ES-I3 (cell line): Measurements from ENCODE around the gene HTRA1.

Experiments
- H3K36me3 ChIP-seq: 2 replicates; pipeline ENCODE4 v1.6.1; 2013; ENCODE audit warnings: mild to moderate bottlenecking, low read length, control low read depth, moderate library complexity; ENCODE audit not compliant: insufficient read depth
- H3K4me1 ChIP-seq: 2 replicates; pipeline ENCODE4 v1.6.1; 2013; ENCODE audit warnings: mild to moderate bottlenecking, control low read depth, low read length; ENCODE audit not compliant: insufficient read depth
- H3K9ac ChIP-seq: 2 replicates; pipeline ENCODE4 v1.6.1; 2013; ENCODE audit warnings: low read depth, mild to moderate bottlenecking, low read length, moderate library complexity
- H3K9me3 ChIP-seq: 2 replicates; pipeline ENCODE4 v1.6.1; 2013; ENCODE audit warnings: mild to moderate bottlenecking, low read length, moderate library complexity; ENCODE audit not compliant: control insufficient read depth, insufficient read depth

HTRA1 gene

GRCh38 chr10:122461367-122461728 lies at the start of gene HTRA1:
Gene HTRA1 (plus strand): TSS chr10:122461553. CDS start chr10:122461653, 100 bp downstream.
- Histone ChIP-seq H3K36me3 (no peaks in the 10 kb centered on the region), H3K9ac (peak within 1 kb of the TSS; percentile 42), H3K9me3 (no peaks in the 10 kb centered on the region), H3K4me1 (peaks cover 3% of the 10 kb centered on the region)

GRCh38 chr10:122413327-122413726 lies 48.0 kb upstream of the HTRA1 start:
- Histone ChIP-seq H3K4me1 (no peaks in the 10 kb centered on the region), H3K9ac (no peak overlapping the region), H3K36me3 (0 out of 2 replicates have a peak, but pooled peaks cover 3% of the 10 kb centered on the region), H3K9me3 (no peaks in the 10 kb centered on the region)

GRCh38 chr10:122417667-122418066 lies 43.7 kb upstream of the HTRA1 start:
- no peaks in the 10 kb centered on the region for H3K9me3 ChIP-seq
- no peak overlapping the region for H3K9ac ChIP-seq
- peaks cover 3% of the 10 kb centered on the region; the same call in 1 of the 2 replicates for H3K36me3 ChIP-seq
- no peaks in the 10 kb centered on the region for H3K4me1 ChIP-seq

- Histone ChIP-seq H3K9me3 (no peaks in the 10 kb centered on the region), H3K4me1 (no peaks in the 10 kb centered on the region), H3K36me3 (peaks cover 3% of the 10 kb centered on the region; the same call in 1 of the 2 replicates), H3K9ac (no peak overlapping the region)
Measured at GRCh38 chr10:122419016-122419415, 42.3 kb upstream of the HTRA1 start.

GRCh38 chr10:122419876-122420623 lies 41.3 kb upstream of the HTRA1 start:
- no peaks in the 10 kb centered on the region for H3K9me3 ChIP-seq
- no peak overlapping the region for H3K9ac ChIP-seq
- H3K4me1 ChIP-seq, result no peaks in the 10 kb centered on the region
- peaks cover 3% of the 10 kb centered on the region; the same call in 1 of the 2 replicates for H3K36me3 ChIP-seq

GRCh38 chr10:122420624-122421007 lies 40.7 kb upstream of the HTRA1 start:
- no peaks in the 10 kb centered on the region for H3K9me3 ChIP-seq
- no peak overlapping the region for H3K9ac ChIP-seq
- no peaks in the 10 kb centered on the region for H3K4me1 ChIP-seq
- H3K36me3 ChIP-seq, result peaks cover 3% of the 10 kb centered on the region; the same call in 1 of the 2 replicates

- Histone ChIP-seq H3K9ac (no peak overlapping the region), H3K36me3 (peaks cover under 1% of the 10 kb centered on the region; the same call in 1 of the 2 replicates), H3K4me1 (no peaks in the 10 kb centered on the region), H3K9me3 (no peaks in the 10 kb centered on the region)
Measured at GRCh38 chr10:122421054-122421625, 40.2 kb upstream of the HTRA1 start.

- no peak overlapping the region for H3K9ac ChIP-seq
- H3K36me3 ChIP-seq, result no peaks in the 10 kb centered on the region; the same call in 1 of the 2 replicates
Measured at GRCh38 chr10:122421742-122422141, 39.6 kb upstream of the HTRA1 start.

GRCh38 chr10:122422266-122422989 lies 38.9 kb upstream of the HTRA1 start:
- no peak overlapping the region for H3K9ac ChIP-seq
- no peaks in the 10 kb centered on the region for H3K4me1 ChIP-seq
- H3K36me3 ChIP-seq, result no peaks in the 10 kb centered on the region; the same call in 1 of the 2 replicates
- no peaks in the 10 kb centered on the region for H3K9me3 ChIP-seq

More at GRCh38 chr10:122421742-122422141, 39.6 kb upstream of the HTRA1 start:
- no peaks in the 10 kb centered on the region for H3K9me3 ChIP-seq
- H3K4me1 ChIP-seq, result no peaks in the 10 kb centered on the region

- Histone ChIP-seq H3K36me3 (no peaks in the 10 kb centered on the region; the same call in 1 of the 2 replicates), H3K9ac (no peak overlapping the region), H3K4me1 (no peaks in the 10 kb centered on the region), H3K9me3 (no peaks in the 10 kb centered on the region)
Measured at GRCh38 chr10:122424059-122424458, 37.3 kb upstream of the HTRA1 start.

GRCh38 chr10:122426829-122427228 lies 34.5 kb upstream of the HTRA1 start:
- Histone ChIP-seq H3K4me1 (no peaks in the 10 kb centered on the region), H3K36me3 (no peaks in the 10 kb centered on the region), H3K9me3 (no peaks in the 10 kb centered on the region), H3K9ac (no peak overlapping the region)

- no peaks in the 10 kb centered on the region for H3K4me1 ChIP-seq
- H3K36me3 ChIP-seq, result no peaks in the 10 kb centered on the region
- no peak overlapping the region for H3K9ac ChIP-seq
- H3K9me3 ChIP-seq, result no peaks in the 10 kb centered on the region
Measured at GRCh38 chr10:122427280-122427679, 34.1 kb upstream of the HTRA1 start.

- no peaks in the 10 kb centered on the region for H3K36me3 ChIP-seq
- no peaks in the 10 kb centered on the region for H3K4me1 ChIP-seq
- no peak overlapping the region for H3K9ac ChIP-seq
- no peaks in the 10 kb centered on the region for H3K9me3 ChIP-seq
Measured at GRCh38 chr10:122435212-122435827, 26.0 kb upstream of the HTRA1 start.

- H3K36me3 ChIP-seq, result no peaks in the 10 kb centered on the region
- peaks cover 2% of the 10 kb centered on the region; the same call in 1 of the 2 replicates for H3K9me3 ChIP-seq
- no peaks in the 10 kb centered on the region for H3K4me1 ChIP-seq
- no peak overlapping the region for H3K9ac ChIP-seq
Measured at GRCh38 chr10:122441961-122442360, 19.4 kb upstream of the HTRA1 start.
